Measurements from ENCODE around the gene UNC45B. TPM values are rescaled to one million over a fixed set of nuclear protein-coding genes. Genes with fewer than 3 reads are reported as not detected.
A peak's percentile ranks its signal among the peaks of the same experiment; 100 is the strongest.
"Not testable (repeated sequence)": the region's sequence is repeated elsewhere in the genome, so short reads cannot be mapped to it uniquely, and the experiment has no call there.

Gene UNC45B
- total and polyA plus RNA-seq, 9 donors = 121 to 222 (median 164) TPM

DNA sequence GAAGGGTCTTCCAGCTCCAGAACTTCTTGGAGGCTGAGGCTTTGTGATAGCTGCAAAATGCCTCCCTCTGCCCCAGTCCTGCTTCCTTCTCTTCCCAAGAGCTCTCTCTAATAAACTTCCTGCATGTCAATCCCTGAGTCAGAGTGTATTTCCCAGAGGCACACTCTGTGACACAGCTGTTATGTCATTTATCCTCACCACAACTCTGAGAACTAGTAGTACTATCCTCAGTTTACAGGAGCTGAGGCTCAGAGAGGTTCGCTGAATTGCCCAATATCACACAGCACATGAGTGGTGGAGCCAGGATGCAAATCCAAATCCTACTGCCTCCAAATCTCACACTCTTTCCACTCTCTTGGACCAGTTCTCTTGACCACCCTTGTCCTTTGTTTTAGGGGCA lies 20.0 kb downstream of the UNC45B start:
- Histone ChIP-seq H3K36me3 (ENCODE audit: control insufficient read depth, insufficient read depth, low read length) (peaks cover 34% of the 10 kb centered on the region), H3K4me1 (ENCODE audit: control insufficient read depth, insufficient read depth, low read length) (no peaks in the 10 kb centered on the region), H3K9me3 (replicated peaks; ENCODE audit: control insufficient read depth, low read depth, low read length) (no peaks in the 10 kb centered on the region), H3K27ac (ENCODE audit: low read length) (no peak overlapping the region), H3K27me3 (ENCODE audit: control insufficient read depth, insufficient read depth, low read length) (no peaks in the 10 kb centered on the region), H3K4me3 (ENCODE audit: low read length) (no peak overlapping the region)
- WGBS (ENCODE audit: insufficient coverage) = 86% methylated on average over 1 of the region's 1 CpG
- DNase-seq = no peak

DNA sequence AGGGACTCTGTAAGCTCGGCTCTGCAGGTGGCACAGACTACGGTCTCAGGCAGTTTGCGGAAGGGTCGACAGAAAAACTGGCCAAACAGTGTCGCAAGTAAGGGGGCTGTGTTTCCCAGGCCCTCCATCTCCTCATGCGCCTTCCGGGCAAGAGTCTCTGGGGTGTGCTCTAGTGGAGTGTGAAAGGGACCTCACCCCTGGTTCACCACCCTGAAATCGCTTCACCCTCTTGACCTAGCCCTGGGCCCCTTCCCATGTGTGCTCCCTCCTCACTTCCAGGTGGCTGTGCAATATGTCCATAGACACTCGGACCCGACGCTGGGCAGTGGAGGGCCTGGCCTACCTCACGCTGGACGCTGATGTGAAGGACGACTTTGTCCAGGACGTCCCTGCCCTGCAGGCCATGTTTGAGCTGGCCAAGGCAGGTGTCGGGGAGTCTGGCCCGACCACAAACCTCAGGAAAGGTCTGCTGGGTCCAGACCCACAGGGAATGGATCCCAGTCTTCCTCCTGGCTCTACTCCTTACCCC lies 22.3 kb downstream of the UNC45B start:
- Histone ChIP-seq H3K27ac (ENCODE audit: low read length) (no peak overlapping the region), H3K4me1 (ENCODE audit: control insufficient read depth, insufficient read depth, low read length) (no peaks in the 10 kb centered on the region), H3K27me3 (ENCODE audit: control insufficient read depth, insufficient read depth, low read length) (no peaks in the 10 kb centered on the region), H3K36me3 (ENCODE audit: control insufficient read depth, insufficient read depth, low read length) (peaks cover 31% of the 10 kb centered on the region), H3K9me3 (replicated peaks; ENCODE audit: control insufficient read depth, low read depth, low read length) (no peaks in the 10 kb centered on the region), H3K4me3 (ENCODE audit: low read length) (no peak overlapping the region)
- DNase-seq = no peak
- WGBS (ENCODE audit: insufficient coverage) = 89% methylated on average over 9 of the region's 17 CpGs

DNA sequence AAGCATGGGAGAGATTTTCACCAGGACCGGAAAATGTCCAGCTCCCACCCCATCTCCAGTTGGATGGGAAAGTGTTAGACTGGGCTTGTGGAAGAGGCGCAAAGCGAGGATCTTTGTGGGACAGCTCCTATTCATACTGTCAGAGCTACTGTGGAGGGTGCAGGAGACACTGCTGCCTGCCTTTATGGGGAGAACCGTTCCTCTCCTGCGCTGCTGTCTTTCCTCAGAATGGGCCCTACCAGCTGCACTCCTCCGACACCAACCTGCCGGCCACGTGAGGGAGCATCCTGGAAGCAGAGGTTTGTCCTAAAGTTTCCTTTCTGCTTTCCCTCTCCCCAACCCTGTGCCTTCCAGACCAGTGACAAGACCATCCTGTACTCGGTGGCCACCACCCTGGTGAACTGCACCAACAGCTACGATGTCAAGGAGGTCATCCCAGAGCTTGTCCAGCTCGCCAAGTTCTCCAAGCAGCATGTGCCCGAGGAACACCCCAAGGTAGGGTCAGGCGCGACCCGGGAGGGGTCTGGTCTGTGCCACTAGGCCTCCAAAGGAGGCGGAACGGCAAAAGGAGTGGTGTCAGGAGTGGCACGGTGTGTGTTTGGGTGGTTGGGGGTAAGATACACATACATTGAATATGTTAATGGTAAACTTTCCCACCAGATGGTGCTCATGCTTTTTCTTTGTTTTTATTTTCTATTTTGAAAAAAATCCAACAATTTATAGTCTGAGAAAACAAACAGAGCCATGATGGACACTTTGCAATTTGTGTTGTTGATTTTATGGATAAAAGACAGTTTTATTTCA lies 23.6 kb downstream of the UNC45B start:
- no peaks in the 10 kb centered on the region for H3K27me3 ChIP-seq (ENCODE audit: control insufficient read depth, insufficient read depth, low read length)
- H3K4me3 ChIP-seq (ENCODE audit: low read length) = no peak overlapping the region
- peaks cover 40% of the 10 kb centered on the region for H3K36me3 ChIP-seq (ENCODE audit: control insufficient read depth, insufficient read depth, low read length)
- DNase-seq = peak; percentile 14
- no peaks in the 10 kb centered on the region for H3K4me1 ChIP-seq (ENCODE audit: control insufficient read depth, insufficient read depth, low read length)
- H3K9me3 ChIP-seq (replicated peaks; ENCODE audit: control insufficient read depth, low read depth, low read length) = no peaks in the 10 kb centered on the region
- 82% methylated on average over 10 of the region's 18 CpGs for WGBS (ENCODE audit: insufficient coverage)
- H3K27ac ChIP-seq (ENCODE audit: low read length) = no peak overlapping the region

DNA sequence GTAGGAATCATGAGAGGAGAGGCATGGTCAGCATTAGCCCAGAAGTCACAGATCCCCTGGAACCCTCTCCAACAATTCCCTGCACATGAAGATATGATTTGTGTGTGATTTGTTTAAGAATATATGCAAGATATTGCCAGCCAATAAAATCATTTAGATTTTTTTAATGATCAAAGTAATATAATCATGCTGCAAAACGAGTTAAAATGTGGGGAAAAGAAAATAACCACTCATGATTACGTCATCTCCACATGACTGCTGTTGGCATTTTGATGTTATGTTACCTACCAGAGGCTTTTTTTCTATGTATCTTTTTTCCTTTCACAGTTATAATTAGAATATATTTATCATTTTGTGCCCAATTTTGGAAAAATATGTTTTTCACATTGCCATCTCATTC lies 24.2 kb downstream of the UNC45B start:
- peaks cover 37% of the 10 kb centered on the region for H3K36me3 ChIP-seq (ENCODE audit: control insufficient read depth, insufficient read depth, low read length)

DNA sequence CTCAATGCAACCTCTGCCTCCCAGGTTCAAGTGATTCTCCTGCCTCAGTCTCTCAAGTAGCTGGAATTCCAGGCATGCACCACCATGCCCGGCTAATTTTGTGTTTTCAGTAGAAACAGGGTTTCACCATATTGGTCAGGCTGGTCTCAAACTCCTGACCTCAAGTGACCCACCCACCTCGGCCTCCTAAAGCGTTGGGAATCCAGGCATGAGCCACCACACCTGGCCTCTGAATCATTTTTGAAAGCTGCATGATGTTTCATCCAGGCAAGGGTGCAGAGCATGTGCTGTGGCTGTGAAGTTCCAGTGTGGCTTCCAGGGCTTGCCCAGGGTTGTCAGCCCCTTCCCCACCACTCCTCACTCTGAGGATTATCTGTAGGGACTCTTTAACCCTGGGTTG lies 24.7 kb downstream of the UNC45B start:
- not testable (repeated sequence) for H3K9me3 ChIP-seq (replicated peaks; ENCODE audit: control insufficient read depth, low read depth, low read length); H3K27ac ChIP-seq (ENCODE audit: low read length); H3K27me3 ChIP-seq (ENCODE audit: control insufficient read depth, insufficient read depth, low read length); H3K4me3 ChIP-seq (ENCODE audit: low read length); H3K4me1 ChIP-seq (ENCODE audit: control insufficient read depth, insufficient read depth, low read length); DNase-seq
- WGBS (ENCODE audit: insufficient coverage) = 78% methylated on average over 2 of the region's 3 CpGs
- peaks cover 39% of the 10 kb centered on the region for H3K36me3 ChIP-seq (ENCODE audit: control insufficient read depth, insufficient read depth, low read length)

More for the DNA sequence above, 24.2 kb downstream of the UNC45B start:
- Histone ChIP-seq H3K9me3 (replicated peaks; ENCODE audit: control insufficient read depth, low read depth, low read length) (no peaks in the 10 kb centered on the region), H3K27ac (ENCODE audit: low read length) (no peak overlapping the region), H3K4me3 (ENCODE audit: low read length) (no peak overlapping the region), H3K4me1 (ENCODE audit: control insufficient read depth, insufficient read depth, low read length) (no peaks in the 10 kb centered on the region), H3K27me3 (ENCODE audit: control insufficient read depth, insufficient read depth, low read length) (no peaks in the 10 kb centered on the region)
- no CpG with 5 or more reads among the region's 2 CpGs for WGBS (ENCODE audit: insufficient coverage)
- DNase-seq = no peak

DNA sequence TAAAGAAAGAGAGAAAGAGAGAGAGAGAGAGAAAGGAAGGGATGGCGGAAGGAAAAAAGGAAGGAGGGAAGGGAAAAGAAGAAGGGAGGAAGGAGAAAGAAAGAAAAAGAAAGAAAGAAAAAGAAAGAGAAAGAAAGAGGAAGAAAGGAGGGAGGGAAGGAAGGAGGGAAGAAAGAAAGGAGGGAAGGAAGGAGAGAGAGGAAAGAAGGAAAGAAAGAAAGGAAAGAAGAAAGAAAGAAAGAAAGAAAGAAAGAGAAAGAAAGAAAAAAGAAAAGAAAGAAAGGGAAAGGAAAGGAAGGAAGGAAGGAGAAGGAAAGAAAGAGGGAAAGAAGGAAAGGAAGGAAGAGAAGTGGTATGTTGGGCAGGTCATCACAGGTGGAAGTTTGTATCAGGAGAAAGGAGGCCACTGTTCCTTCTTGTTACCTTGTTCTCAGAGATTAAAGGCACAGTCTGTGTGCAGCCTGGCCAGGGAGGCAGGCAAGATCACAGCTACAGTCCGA lies 27.3 kb downstream of the UNC45B start:
- H3K27me3 ChIP-seq (ENCODE audit: control insufficient read depth, insufficient read depth, low read length) = no peaks in the 10 kb centered on the region
- no peak for DNase-seq
- H3K9me3 ChIP-seq (replicated peaks; ENCODE audit: control insufficient read depth, low read depth, low read length) = no peaks in the 10 kb centered on the region
- H3K36me3 ChIP-seq (ENCODE audit: control insufficient read depth, insufficient read depth, low read length) = peaks cover 36% of the 10 kb centered on the region
- 75% methylated on average over 2 of the region's 2 CpGs for WGBS (ENCODE audit: insufficient coverage)
- H3K4me1 ChIP-seq (ENCODE audit: control insufficient read depth, insufficient read depth, low read length) = no peaks in the 10 kb centered on the region
- no peak overlapping the region for H3K4me3 ChIP-seq (ENCODE audit: low read length)
- H3K27ac ChIP-seq (ENCODE audit: low read length) = no peak overlapping the region

DNA sequence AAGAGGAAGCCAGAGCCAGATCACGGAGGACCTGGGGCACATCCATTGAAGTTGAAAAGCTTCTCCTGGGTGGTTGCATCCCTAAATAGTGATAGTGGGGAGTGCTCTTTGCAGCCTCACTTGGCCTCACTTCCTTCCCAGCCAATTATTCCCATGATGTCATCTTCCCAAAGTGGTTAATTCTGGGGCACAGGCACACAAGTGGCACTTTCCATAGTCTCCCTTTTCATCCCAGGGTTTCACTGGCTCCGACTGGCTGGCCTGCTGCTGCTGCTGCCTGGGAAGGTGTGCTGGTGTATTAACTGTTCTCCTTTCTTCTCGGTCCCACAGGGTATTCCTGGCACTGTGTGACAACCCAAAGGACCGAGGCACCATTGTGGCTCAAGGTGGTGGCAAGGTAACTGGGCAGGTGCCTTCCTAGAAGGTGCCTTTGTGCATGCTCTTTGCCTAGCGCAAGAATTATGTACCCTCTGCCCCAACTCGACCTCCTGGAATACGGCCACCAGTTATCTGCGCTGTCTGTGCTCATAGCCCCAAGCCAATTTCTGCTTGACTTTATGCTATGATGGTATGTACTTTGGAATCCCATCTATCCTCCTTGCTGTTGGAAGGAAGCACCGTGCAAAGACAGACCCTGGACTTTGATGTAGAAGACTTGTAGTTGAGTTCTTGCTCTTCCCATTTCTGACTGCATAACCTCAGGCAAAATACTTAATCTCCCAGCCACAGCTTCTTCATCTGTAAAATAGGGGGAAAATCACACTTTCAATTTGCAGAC lies 28.2 kb downstream of the UNC45B start:
- H3K36me3 ChIP-seq (ENCODE audit: control insufficient read depth, insufficient read depth, low read length) = peaks cover 31% of the 10 kb centered on the region
- no peaks in the 10 kb centered on the region for H3K9me3 ChIP-seq (replicated peaks; ENCODE audit: control insufficient read depth, low read depth, low read length)
- H3K27ac ChIP-seq (ENCODE audit: low read length) = no peak overlapping the region
- WGBS (ENCODE audit: insufficient coverage) = 75% methylated on average over 5 of the region's 9 CpGs
- H3K27me3 ChIP-seq (ENCODE audit: control insufficient read depth, insufficient read depth, low read length) = no peaks in the 10 kb centered on the region
- DNase-seq = no peak
- H3K4me3 ChIP-seq (ENCODE audit: low read length) = no peak overlapping the region
- no peaks in the 10 kb centered on the region for H3K4me1 ChIP-seq (ENCODE audit: control insufficient read depth, insufficient read depth, low read length)

DNA sequence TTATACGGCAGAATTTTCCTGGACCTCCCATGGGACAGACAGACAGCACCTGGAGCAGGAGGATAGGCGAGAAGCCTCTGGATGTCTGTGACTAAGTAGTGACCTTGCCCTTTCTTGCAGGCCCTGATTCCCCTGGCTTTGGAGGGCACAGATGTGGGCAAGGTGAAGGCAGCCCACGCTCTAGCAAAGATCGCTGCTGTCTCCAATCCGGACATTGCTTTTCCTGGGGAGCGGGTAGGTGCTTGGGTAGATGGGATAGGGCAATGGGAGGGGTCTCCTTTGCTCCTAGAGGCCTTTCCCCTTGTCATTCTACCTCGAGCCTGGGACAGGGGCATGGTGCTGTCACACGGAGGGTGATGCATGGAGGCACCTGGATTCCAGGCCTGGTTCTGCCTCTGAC lies 29.3 kb downstream of the UNC45B start:
- Histone ChIP-seq H3K27me3 (ENCODE audit: control insufficient read depth, insufficient read depth, low read length) (no peaks in the 10 kb centered on the region), H3K9me3 (replicated peaks; ENCODE audit: control insufficient read depth, low read depth, low read length) (no peaks in the 10 kb centered on the region), H3K27ac (ENCODE audit: low read length) (no peak overlapping the region), H3K4me3 (ENCODE audit: low read length) (no peak overlapping the region), H3K36me3 (ENCODE audit: control insufficient read depth, insufficient read depth, low read length) (peaks cover 31% of the 10 kb centered on the region), H3K4me1 (ENCODE audit: control insufficient read depth, insufficient read depth, low read length) (no peaks in the 10 kb centered on the region)
- DNase-seq = no peak
- 37% methylated on average over 2 of the region's 8 CpGs for WGBS (ENCODE audit: insufficient coverage)

DNA sequence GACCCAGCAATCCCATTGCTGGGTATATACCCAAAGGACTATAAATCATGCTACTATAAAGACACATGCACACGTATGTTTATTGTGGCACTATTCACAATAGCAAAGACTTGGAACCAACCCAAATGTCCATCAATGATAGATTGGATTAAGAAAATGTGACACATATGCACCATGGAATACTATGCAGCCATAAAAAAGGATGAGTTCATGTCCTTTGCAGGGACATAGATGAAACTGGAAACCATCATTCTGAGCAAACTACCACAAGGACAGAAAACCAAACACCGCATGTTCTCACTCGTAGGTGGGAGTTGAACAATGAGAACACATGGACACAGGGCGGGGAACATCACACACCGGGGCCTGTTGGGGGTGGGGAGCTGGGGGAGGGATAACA lies 31.8 kb downstream of the UNC45B start:
- H3K27ac ChIP-seq (ENCODE audit: low read length); DNase-seq; H3K27me3 ChIP-seq (ENCODE audit: control insufficient read depth, insufficient read depth, low read length); H3K4me3 ChIP-seq (ENCODE audit: low read length); H3K9me3 ChIP-seq (replicated peaks; ENCODE audit: control insufficient read depth, low read depth, low read length); H3K4me1 ChIP-seq (ENCODE audit: control insufficient read depth, insufficient read depth, low read length): not testable (repeated sequence)
- peaks cover 28% of the 10 kb centered on the region for H3K36me3 ChIP-seq (ENCODE audit: control insufficient read depth, insufficient read depth, low read length)
- WGBS (ENCODE audit: insufficient coverage) = 87% methylated on average over 3 of the region's 5 CpGs

DNA sequence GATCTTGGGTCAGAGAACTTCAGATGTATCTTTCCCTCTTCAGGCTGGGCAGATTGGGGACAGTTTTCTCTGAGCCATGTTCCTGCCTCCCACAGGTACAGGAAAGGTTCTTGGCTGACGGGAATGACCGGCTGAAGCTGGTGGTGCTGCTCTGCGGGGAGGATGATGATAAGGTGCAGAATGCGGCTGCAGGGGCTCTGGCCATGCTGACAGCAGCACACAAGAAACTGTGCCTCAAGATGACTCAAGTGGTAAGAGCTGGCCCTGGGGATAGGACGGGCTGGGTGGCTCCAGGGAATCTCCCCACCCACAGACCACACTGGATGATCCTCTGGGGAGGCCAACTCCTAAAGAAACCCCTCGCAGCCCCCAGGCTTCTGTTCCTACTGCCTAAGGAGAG lies 35.7 kb downstream of the UNC45B start:
- H3K27me3 ChIP-seq (ENCODE audit: control insufficient read depth, insufficient read depth, low read length) = no peaks in the 10 kb centered on the region
- no peaks in the 10 kb centered on the region for H3K9me3 ChIP-seq (replicated peaks; ENCODE audit: control insufficient read depth, low read depth, low read length)
- H3K36me3 ChIP-seq (ENCODE audit: control insufficient read depth, insufficient read depth, low read length) = peaks cover 17% of the 10 kb centered on the region
- no peak for DNase-seq
- no peaks in the 10 kb centered on the region for H3K4me1 ChIP-seq (ENCODE audit: control insufficient read depth, insufficient read depth, low read length)
- no peak overlapping the region for H3K27ac ChIP-seq (ENCODE audit: low read length)
- H3K4me3 ChIP-seq (ENCODE audit: low read length) = no peak overlapping the region
- WGBS (ENCODE audit: insufficient coverage) = 65% methylated on average over 5 of the region's 6 CpGs
